ENCODE measurements around the gene KIF2A.

KIF2A gene

GRCh38 chr5:62296998-62297397 lies 9.0 kb upstream of the KIF2A start:
- FAIRE-seq = no peak

GRCh38 chr5:62298118-62298517 lies 7.9 kb upstream of the KIF2A start:
- FAIRE-seq = no peak

- FAIRE-seq = no peak
These were observed 6.9 kb upstream of the KIF2A start for GRCh38 chr5:62299101-62299500.

- no peak for FAIRE-seq
These were observed 6.4 kb upstream of the KIF2A start for GRCh38 chr5:62299600-62299999.

GRCh38 chr5:62305358-62305714 lies 670 bp upstream of the KIF2A start:
- FAIRE-seq = no peak

- FAIRE-seq = no peak
These were observed 403 bp downstream of the KIF2A start for GRCh38 chr5:62306323-62306895.

GRCh38 chr5:62306896-62307689 lies 1.1 kb downstream of the KIF2A start:
- FAIRE-seq = no peak

GRCh38 chr5:62308439-62308838 lies 2.4 kb downstream of the KIF2A start:
- no peak for FAIRE-seq

GRCh38 chr5:62309107-62309506 lies 3.1 kb downstream of the KIF2A start:
- FAIRE-seq = no peak

- no peak for FAIRE-seq
These were observed 4.6 kb downstream of the KIF2A start for GRCh38 chr5:62310426-62311143.

- FAIRE-seq = no peak
These were observed 6.0 kb downstream of the KIF2A start for GRCh38 chr5:62312036-62312435.

- FAIRE-seq = no peak
These were observed 6.7 kb downstream of the KIF2A start for GRCh38 chr5:62312674-62313073.

GRCh38 chr5:62314213-62314830 lies 8.3 kb downstream of the KIF2A start:
- FAIRE-seq = no peak

- no peak for FAIRE-seq
These were observed 9.6 kb downstream of the KIF2A start for GRCh38 chr5:62315376-62316175.

GRCh38 chr5:62316176-62316502 lies 10.1 kb downstream of the KIF2A start:
- no peak for FAIRE-seq

GRCh38 chr5:62317810-62318209 lies 11.8 kb downstream of the KIF2A start:
- no peak for FAIRE-seq

- FAIRE-seq = no peak
These were observed 16.5 kb downstream of the KIF2A start for GRCh38 chr5:62322484-62322883.

- no peak for FAIRE-seq
These were observed 20.3 kb downstream of the KIF2A start for GRCh38 chr5:62326302-62326701.

- FAIRE-seq = no peak
These were observed 20.7 kb downstream of the KIF2A start for GRCh38 chr5:62326702-62327101.

- no peak for FAIRE-seq
These were observed 21.4 kb downstream of the KIF2A start for GRCh38 chr5:62327138-62328053.

- FAIRE-seq = no peak
These were observed 22.9 kb downstream of the KIF2A start for GRCh38 chr5:62328772-62329491.
